ENCODE measurements around the gene INPP4A. TPM values are rescaled to one million over a fixed set of nuclear protein-coding genes. Genes with fewer than 3 reads are reported as not detected.
A peak's percentile ranks its signal among the peaks of the same experiment; 100 is the strongest.

INPP4A gene
- total and polyA plus RNA-seq, 9 of the 15 experiments (the other 6 are each of a cell fraction or from before 2014, with no cell fraction given) = 1.8 to 15.7 (median 8.3) TPM

- TF ChIP-seq ZNF143 (CRISPR knock-in tag; IDR thresholded peaks at IDR 0.05) (no peak), ZBTB34 (CRISPR knock-in tag; IDR thresholded peaks at IDR 0.05) (no peak), NR4A1 (CRISPR knock-in tag; IDR thresholded peaks at IDR 0.05) (no peak), NR4A1 (tag; IDR thresholded peaks at IDR 0.05) (no peak), E2F3 (CRISPR knock-in tag; IDR thresholded peaks at IDR 0.05) (no peak), SOX6 (IDR thresholded peaks at IDR 0.05) (no peak), ZNF766 (CRISPR knock-in tag; conservative IDR thresholded peaks at IDR 0.05) (peak; percentile 99), TRIM28 (IDR thresholded peaks at IDR 0.05) (peak; percentile 96), ZNF79 (CRISPR knock-in tag; IDR thresholded peaks at IDR 0.05; ENCODE audit: low read depth) (no peak), CBX5 (IDR thresholded peaks at IDR 0.05; ENCODE audit: borderline replicate concordance, low read depth) (no peak), RBM39 (optimal IDR thresholded peaks at IDR 0.05; ENCODE audit: low read depth, low read length) (no peak), MITF (IDR thresholded peaks at IDR 0.05) (no peak), PKNOX1 (IDR thresholded peaks at IDR 0.05) (no peak), SMAD2 (IDR thresholded peaks at IDR 0.05; ENCODE audit: low read depth, low read length) (no peak), GABPA (tag; conservative IDR thresholded peaks at IDR 0.05; ENCODE audit: low read depth) (no peak), TFAM (CRISPR knock-in tag; conservative IDR thresholded peaks at IDR 0.05) (no peak), ZNF583 (CRISPR knock-in tag; IDR thresholded peaks at IDR 0.05) (no peak)
Measured at GRCh38 chr2:98422449-98422848, 22.2 kb upstream of the INPP4A start (continued).
